Stimulated activated CD4-positive, alpha-beta T cell treated with anti-CD3 and anti-CD28 coated beads, Interleukin-2, amount 100 ng/mL, for 48 hours (primary cell): ENCODE results near the gene ANGPTL1.

Experiments used
- DNase-seq, 2 donors: peaks; one replicate each; pipeline ENCODE4 v3.0.0-alpha.2; 2020

ANGPTL1 gene, protein sequence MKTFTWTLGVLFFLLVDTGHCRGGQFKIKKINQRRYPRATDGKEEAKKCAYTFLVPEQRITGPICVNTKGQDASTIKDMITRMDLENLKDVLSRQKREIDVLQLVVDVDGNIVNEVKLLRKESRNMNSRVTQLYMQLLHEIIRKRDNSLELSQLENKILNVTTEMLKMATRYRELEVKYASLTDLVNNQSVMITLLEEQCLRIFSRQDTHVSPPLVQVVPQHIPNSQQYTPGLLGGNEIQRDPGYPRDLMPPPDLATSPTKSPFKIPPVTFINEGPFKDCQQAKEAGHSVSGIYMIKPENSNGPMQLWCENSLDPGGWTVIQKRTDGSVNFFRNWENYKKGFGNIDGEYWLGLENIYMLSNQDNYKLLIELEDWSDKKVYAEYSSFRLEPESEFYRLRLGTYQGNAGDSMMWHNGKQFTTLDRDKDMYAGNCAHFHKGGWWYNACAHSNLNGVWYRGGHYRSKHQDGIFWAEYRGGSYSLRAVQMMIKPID

GRCh38 chr1:178870944-178871343 lies at the start of gene ANGPTL1:
TSS of gene ANGPTL1 (minus strand) at chr1:178871077. CDS start at chr1:178865776, 5,301 bp downstream.
- DNase-seq: no peak

GRCh38 chr1:178919581-178919980 lies 48.7 kb upstream of the ANGPTL1 start:
- no peak for DNase-seq

DNA sequence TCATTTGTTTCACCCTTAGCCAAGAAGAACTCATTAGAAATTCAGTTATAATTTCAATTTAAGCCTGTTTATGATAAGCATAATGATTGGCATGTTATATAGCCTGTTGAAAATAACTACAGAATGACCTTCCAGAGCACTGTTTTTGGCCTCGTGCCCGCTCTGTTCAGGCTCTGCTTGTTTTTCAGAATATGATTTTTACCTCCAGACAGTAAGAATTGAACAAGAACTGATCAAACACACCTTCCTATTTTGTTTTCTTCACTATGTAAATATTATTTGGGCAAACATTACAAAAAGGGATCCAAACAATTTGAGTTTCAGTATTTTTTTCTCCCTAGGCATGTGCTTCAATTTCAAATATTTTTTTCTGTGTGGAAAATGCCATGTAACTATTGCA lies 48.1 kb upstream of the ANGPTL1 start:
- DNase-seq: no peak

DNA sequence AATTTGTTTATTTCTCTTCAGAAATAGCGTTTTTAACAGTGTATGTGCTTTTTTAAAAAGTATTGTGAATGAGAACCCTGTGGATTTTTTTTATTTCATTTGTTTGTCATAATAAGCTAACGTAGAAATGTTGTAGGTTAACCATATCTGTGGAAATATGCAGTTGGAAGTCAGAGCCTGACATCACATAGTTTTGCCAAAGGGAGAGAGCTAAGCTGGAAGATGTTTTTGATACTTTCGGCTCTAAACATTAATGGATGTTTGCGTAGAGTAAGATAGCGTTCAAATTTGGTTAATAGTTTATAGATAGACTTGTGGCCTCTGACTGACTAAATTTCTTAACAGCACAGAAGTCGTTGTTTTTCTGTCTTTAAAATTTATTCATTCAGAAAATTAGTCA lies 47.4 kb upstream of the ANGPTL1 start:
- no peak for DNase-seq

- DNase-seq: no peak
These were observed 45.7 kb upstream of the ANGPTL1 start for GRCh38 chr1:178916448-178917174.

DNA sequence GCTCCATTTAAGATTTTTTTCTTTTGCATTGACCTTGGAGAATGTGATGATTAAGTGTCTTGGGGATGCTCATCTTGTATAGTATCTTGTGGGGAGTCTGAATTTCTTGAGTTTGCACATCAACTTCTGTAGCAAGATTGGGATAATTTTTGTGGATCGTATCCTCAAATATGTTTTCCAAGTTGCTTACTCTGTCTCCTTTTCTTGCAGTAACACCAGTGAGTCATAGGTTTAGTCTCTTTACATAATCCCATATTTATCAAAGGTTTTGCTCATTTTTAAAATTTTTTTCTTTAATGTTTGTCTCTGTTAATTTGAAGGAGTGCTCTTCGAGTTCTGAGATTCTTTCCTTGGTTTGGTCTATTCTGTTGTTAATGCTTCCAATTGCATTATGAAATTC lies 41.7 kb upstream of the ANGPTL1 start:
- DNase-seq: no peak

GRCh38 chr1:178910023-178910422 lies 39.1 kb upstream of the ANGPTL1 start:
- no peak for DNase-seq

- no peak for DNase-seq
These were observed 37.5 kb upstream of the ANGPTL1 start for GRCh38 chr1:178908358-178908757.

DNA sequence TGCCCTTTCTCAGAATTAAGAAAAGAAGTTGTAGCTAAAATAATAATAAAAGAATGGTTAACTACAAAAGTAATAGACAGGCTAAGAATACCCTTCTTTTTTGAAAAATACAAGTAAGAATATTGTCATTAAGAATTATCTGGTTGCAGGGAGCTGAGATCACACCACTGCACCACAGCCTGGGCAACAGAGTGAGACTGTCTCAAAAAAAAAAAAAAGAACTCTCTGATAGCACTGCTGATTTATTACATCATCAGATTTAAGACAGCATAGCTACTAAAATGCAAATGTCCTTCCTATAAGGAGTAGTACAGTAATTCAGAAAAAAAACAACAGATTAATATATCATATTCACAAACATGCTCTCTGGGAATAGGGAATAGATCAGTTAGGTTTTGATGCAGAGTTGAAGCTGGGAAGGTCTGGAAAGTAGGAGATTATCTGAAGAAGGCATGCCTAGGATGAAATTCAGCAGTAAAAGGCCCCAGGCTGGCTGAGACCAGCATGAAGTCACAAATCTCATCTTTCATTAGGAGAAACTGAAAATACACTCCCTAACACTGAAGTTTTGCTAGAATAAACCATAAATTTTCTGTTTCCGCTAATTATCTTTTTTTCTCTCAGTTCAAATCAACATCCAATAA lies 30.7 kb upstream of the ANGPTL1 start:
- no peak for DNase-seq

GRCh38 chr1:178899402-178899801 lies 28.5 kb upstream of the ANGPTL1 start:
- no peak for DNase-seq

- no peak for DNase-seq
These were observed 27.5 kb upstream of the ANGPTL1 start for GRCh38 chr1:178898401-178898800.

- no peak for DNase-seq
These were observed 25.1 kb upstream of the ANGPTL1 start for GRCh38 chr1:178895928-178896327.

GRCh38 chr1:178886551-178886950 lies 15.7 kb upstream of the ANGPTL1 start:
- no peak for DNase-seq

DNA sequence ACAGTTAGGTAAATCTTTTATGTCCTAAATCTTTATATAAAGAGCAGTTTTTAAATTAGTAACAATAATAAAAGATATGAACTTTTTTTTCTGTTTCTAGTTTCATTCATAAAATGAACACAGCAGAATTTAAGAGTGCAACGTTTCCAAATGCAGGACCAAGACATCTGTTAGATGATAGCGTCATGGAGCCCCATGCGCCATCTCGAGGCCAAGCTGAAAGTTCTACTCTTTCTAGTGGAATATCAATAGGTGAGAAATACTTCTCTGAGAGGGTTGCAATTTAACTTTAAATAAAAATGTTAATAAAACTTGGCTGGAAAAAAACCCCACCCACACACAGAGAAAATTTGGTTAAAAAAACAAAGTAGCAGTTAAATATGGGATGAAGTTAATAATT lies 15.0 kb upstream of the ANGPTL1 start:
- no peak for DNase-seq

DNA sequence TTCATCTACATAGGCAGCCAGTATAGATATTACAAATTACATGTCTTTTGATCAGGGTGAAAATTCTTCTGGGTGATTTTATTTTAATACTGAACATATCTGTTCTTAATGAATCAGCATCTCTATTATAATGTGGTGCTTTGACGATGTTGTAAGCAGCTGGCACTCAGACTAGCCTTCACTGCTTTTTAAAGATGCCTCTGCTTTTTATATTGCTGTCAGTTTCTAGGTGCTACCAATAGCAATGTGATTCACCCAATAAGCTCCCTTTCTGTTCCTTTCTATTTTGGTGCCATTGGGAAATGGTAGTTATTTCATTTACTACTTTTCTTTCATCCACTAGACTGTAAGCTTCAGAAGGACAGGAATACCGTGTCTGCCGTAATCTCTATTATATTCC lies 11.1 kb upstream of the ANGPTL1 start:
- no peak for DNase-seq

- DNase-seq: no peak
These were observed 7.0 kb upstream of the ANGPTL1 start for GRCh38 chr1:178877896-178878295.

DNA sequence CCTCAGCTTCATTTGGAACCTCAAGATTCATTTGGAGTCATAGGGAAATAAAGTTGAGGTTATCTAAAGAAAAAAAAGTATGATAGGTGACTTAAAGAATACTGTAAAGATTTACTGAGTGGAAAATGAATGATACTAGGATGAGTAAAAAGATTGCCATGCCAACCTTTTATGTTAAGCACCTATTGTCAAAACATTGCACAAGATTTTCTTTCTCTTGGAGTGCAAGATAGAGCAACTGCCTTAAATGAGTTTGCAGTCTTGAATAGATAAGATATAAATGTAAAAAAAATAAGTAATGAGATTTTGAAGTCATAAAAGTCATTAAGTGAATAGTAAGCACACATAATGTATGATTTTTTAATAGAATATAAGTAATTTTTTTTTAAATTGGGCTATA lies 5.1 kb upstream of the ANGPTL1 start:
- no peak for DNase-seq

- no peak for DNase-seq
These were observed 4.1 kb upstream of the ANGPTL1 start for GRCh38 chr1:178874966-178875365.

- no peak for DNase-seq
These were observed 859 bp upstream of the ANGPTL1 start for GRCh38 chr1:178871551-178872320.

DNA sequence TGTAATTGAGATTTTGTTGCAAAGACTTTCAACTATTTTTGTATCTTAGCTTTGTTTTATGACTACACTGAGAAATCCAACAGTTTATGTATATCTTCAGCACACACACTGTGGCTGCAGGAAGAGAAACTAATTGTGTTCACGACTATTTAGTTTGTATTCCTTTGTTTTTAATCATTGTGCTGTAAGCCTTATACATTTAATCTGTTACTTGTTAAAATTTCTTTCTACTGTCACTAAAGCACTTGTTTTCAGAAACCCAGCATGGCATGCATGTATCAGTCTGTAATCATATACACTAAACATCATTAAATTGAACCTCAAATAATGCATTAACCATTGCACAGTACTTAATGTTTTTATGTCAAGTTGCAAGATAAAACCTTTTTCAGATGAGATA lies 656 bp downstream of the ANGPTL1 start:
- no peak for DNase-seq

DNA sequence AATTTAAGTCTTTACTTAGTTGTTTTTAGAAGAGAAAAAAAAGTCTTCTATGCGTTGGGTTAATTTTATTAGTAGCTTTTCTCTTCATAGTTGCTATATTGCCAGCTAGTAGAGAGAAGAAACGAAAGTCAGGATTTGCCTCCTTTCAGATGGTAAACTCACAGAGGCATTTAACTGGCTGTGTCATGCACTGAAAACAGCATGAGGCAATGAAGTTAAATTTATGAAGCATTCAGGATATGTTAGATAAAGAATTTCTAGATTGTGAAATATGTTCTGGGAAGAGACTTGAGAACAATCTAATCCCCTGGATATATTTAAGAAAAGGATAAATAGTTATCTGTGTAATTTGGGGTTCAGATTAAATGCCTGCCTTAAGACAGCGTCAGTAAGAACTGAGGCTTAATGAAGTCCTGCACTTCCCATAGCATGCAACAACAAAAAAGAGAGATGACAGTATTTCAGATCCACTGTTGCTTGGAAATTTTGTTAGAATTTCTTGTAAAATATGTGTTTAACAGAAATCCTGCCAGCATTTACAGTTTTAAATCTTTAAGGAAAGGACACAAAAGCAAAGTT lies 1.7 kb downstream of the ANGPTL1 start:
- no peak for DNase-seq

GRCh38 chr1:178868706-178869105 lies 2.2 kb downstream of the ANGPTL1 start:
- DNase-seq: no peak

GRCh38 chr1:178867670-178868069 lies 3.2 kb downstream of the ANGPTL1 start:
- DNase-seq: no peak
